Tibial nerve (tissue), 3 donors: ENCODE data around the gene PLEKHO2.
A peak's percentile ranks its signal among the peaks of the same experiment; 100 is the strongest.

Experiments
- CTCF ChIP-seq, 5 experiments: fragments of 200-600 bp in 3 of 5; fragments of 450-650 bp in 2 of 5; sonication (generic) in 3 of 5; IDR thresholded peaks; one replicate each; pipeline ENCODE4 v1.5.1; 2016 to 2019; ENCODE audit warnings: antibody characterized with exemption in 5 of 5, mild to moderate bottlenecking in 3 of 5, moderate library complexity in 2 of 5
- POLR2A ChIP-seq, 2 donors: fragments of 450-650 bp; IDR thresholded peaks; one replicate each; pipeline ENCODE4 v1.6.1; 2017; ENCODE audit warnings: antibody characterized with exemption in 2 of 2, mild to moderate bottlenecking in 2 of 2, moderate library complexity in 2 of 2

- TF ChIP-seq POLR2A (IDR thresholded peaks at IDR 0.05) (peak in 1 of 2 donors; percentile 63), CTCF (IDR thresholded peaks at IDR 0.05) (no peak)
Observed at GRCh38 chr15:64893481-64894394, 52.0 kb downstream of the PLEKHO2 start.
